AG08395 (cell line): ENCODE measurements around the gene ZNF700.
A peak's percentile ranks its signal among the peaks of the same experiment; 100 is the strongest.
"Not testable (repeated sequence)": the region's sequence is repeated elsewhere in the genome, so short reads cannot be mapped to it uniquely, and the experiment has no call there.

Experiments used
- DNase-seq: peaks from one replicate; pipeline ENCODE4 v3.0.0; 2012; ENCODE audit warnings: mixed read lengths, low spot score

The ZNF700 gene

DNA sequence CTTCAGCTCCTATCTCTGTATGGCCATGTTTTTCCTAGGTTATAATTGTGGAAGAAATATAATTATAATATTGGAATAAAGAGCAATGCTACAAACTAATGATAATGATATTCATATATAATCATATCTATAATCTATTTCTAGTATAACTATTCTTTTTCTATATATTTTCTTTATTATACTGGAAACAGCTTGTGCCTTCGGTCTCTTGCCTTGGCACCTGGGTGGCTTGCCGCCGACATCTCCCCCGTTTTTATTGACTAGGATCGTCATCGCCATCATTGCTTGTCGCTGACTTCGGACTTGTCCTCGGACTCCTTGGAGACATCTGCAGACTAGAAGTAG is 64.2 kb downstream of the ZNF700 start:
- no peak for DNase-seq

DNA sequence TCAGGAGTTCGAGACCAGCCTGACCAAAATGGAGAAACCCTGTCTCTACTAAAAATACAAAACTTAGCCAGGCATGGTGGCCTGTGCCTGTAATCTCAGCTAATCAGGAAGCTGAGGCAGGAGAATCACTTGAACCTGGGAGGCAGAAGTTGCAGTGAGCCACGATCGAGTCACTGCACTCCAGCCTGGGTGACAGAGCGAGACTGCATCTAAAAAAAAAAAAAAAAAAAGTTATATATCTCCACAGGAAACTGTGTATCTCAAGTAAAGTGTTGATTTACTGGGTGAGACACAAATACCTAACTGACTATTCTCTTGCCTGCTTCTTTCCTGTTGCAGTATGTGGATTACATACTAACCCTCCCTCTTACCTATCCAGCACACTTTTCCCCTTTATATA is 67.0 kb downstream of the ZNF700 start:
- not testable (repeated sequence) for DNase-seq

DNA sequence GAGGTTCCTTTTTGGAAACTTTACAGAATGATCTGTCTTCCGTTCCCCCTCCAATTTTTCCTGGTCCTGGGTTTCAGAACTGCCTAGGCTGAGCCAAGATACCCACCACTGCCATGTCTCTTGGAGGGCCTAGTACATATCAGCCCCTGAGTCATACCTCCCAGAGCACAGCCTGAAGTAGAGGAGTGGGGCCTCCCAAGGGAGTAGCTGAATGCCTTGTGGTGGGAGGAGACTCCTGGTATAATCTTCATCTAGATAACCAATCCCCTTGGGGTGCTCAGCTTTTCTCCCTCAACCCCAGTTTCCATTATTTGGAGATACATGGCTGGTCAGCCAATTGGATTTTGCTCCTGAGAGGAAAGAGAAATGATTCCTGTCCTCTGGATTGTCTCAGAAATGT is 70.3 kb downstream of the ZNF700 start:
- DNase-seq = peak; percentile 20
